SW480 (cell line): Measurements from ENCODE around the gene ITGA11.
A peak's percentile ranks its signal among the peaks of the same experiment; 100 is the strongest.

Experiments used
- DNase-seq: peaks from one replicate; pipeline ENCODE4 v3.0.0-alpha.2; 2016; ENCODE audit warnings: low spot score

The ITGA11 gene

GRCh38 chr15:68374168-68374745 lies 57.7 kb downstream of the ITGA11 start:
- DNase-seq: no peak

GRCh38 chr15:68373028-68373427 lies 58.9 kb downstream of the ITGA11 start:
- DNase-seq: no peak

GRCh38 chr15:68372291-68372811 lies 59.6 kb downstream of the ITGA11 start:
- DNase-seq: peak; percentile 40

- no peak for DNase-seq
Observed at GRCh38 chr15:68371851-68372250, 60.1 kb downstream of the ITGA11 start.

GRCh38 chr15:68371160-68371559 lies 60.8 kb downstream of the ITGA11 start:
- DNase-seq: no peak

- no peak for DNase-seq
Observed at GRCh38 chr15:68370768-68371151, 61.2 kb downstream of the ITGA11 start.

- DNase-seq: no peak
Observed at GRCh38 chr15:68369931-68370767, 61.8 kb downstream of the ITGA11 start.

- no peak for DNase-seq
Observed at GRCh38 chr15:68368731-68369435, 63.1 kb downstream of the ITGA11 start.

- no peak for DNase-seq
Observed at GRCh38 chr15:68367992-68368391, 64.0 kb downstream of the ITGA11 start.

- no peak for DNase-seq
Observed at GRCh38 chr15:68367226-68367625, 64.7 kb downstream of the ITGA11 start.

GRCh38 chr15:68366314-68366713 lies 65.6 kb downstream of the ITGA11 start:
- no peak for DNase-seq

- DNase-seq: no peak
Observed at GRCh38 chr15:68365770-68366169, 66.2 kb downstream of the ITGA11 start.

GRCh38 chr15:68365140-68365745 lies 66.7 kb downstream of the ITGA11 start:
- no peak for DNase-seq

- no peak for DNase-seq
Observed at GRCh38 chr15:68364660-68365035, 67.3 kb downstream of the ITGA11 start.

- no peak for DNase-seq
Observed at GRCh38 chr15:68364028-68364659, 67.8 kb downstream of the ITGA11 start.

GRCh38 chr15:68363353-68363752 lies 68.6 kb downstream of the ITGA11 start:
- DNase-seq: no peak

GRCh38 chr15:68362537-68363126 lies 69.3 kb downstream of the ITGA11 start:
- DNase-seq: no peak

- DNase-seq: no peak
Observed at GRCh38 chr15:68360721-68361120, 71.2 kb downstream of the ITGA11 start.

GRCh38 chr15:68356778-68357177 lies 75.2 kb downstream of the ITGA11 start:
- DNase-seq: no peak

- DNase-seq: peak; percentile 79
Observed at GRCh38 chr15:68354923-68355322, 77.0 kb downstream of the ITGA11 start.

- no peak for DNase-seq
Observed at GRCh38 chr15:68354268-68354667, 77.7 kb downstream of the ITGA11 start.
